Measurements from ENCODE around the gene NPRL2.

DNA sequence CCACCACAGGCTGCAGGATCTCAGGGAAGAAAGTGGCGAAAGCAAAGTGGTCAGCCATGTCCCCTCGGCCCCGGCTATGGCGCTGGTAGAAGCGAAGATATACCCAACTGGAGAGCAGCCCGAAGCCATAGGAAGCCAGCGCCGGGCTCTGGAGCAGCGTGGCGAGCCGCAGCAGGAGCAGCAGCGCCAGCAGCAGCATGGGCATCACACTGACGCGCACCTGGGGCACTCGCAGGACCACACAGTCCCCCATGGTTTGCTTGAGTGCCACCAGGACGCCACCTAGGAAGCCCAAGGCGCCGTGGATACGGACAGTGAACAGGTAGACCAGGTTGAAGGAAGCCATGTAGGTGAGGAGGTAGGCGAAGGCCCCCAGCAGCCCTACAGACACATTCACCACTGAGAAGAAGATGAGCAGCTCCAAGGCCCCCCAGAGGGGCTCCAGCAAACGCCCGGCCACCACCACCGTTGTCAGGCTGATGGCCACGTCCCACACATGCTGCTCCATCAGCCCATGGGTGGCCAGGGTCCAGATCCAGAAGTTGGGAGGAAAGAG is 7.9 kb upstream of the NPRL2 start:
- TF ChIP-seq, protein P1, sequence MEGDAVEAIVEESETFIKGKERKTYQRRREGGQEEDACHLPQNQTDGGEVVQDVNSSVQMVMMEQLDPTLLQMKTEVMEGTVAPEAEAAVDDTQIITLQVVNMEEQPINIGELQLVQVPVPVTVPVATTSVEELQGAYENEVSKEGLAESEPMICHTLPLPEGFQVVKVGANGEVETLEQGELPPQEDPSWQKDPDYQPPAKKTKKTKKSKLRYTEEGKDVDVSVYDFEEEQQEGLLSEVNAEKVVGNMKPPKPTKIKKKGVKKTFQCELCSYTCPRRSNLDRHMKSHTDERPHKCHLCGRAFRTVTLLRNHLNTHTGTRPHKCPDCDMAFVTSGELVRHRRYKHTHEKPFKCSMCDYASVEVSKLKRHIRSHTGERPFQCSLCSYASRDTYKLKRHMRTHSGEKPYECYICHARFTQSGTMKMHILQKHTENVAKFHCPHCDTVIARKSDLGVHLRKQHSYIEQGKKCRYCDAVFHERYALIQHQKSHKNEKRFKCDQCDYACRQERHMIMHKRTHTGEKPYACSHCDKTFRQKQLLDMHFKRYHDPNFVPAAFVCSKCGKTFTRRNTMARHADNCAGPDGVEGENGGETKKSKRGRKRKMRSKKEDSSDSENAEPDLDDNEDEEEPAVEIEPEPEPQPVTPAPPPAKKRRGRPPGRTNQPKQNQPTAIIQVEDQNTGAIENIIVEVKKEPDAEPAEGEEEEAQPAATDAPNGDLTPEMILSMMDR (conservative IDR thresholded peaks at IDR 0.05), result no peak
- TF ChIP-seq EZH2 (IDR thresholded peaks at IDR 0.05; ENCODE audit: low read depth), result no peak

Measured in PC-9 (cell line).